Activated CD4-positive, alpha-beta T cell treated with anti-CD3 and anti-CD28 coated beads for 36 hours (primary cell): ENCODE measurements around the gene HOMER1. TPM values are rescaled to one million over a fixed set of nuclear protein-coding genes. Genes with fewer than 3 reads are reported as not detected.
"Not testable (repeated sequence)": the region's sequence is repeated elsewhere in the genome, so short reads cannot be mapped to it uniquely, and the experiment has no call there.

Experiments
- ATAC-seq: fragments of 200-7000 bp; cut with Tn5 transposase; one replicate; pipeline ENCODE4 v1.10.0; 2021; ENCODE audit warnings: mild to moderate bottlenecking, moderate library complexity
- CTCF ChIA-PET: fragments of 350-600 bp; sonication (Branson Sonifier 250); formaldehyde crosslinking; loops from one replicate; lab custom pipeline; 2021; ENCODE audit warnings: antibody characterized with exemption; lab: Charles Lee
- POLR2A ChIA-PET: fragments of 350-600 bp; sonication (Branson Sonifier 250); formaldehyde crosslinking; loops from one replicate; lab custom pipeline; 2021; ENCODE audit warnings: antibody characterized with exemption, inconsistent platforms; lab: Charles Lee
- DNase-seq: peaks from one replicate; pipeline ENCODE4 v3.0.0-alpha.2; 2020
- H3K27ac Mint-ChIP-seq: one replicate; pipeline ENCODE4 v1.8.0; 2021; ENCODE audit warnings: mixed read lengths
- H3K27me3 Mint-ChIP-seq: one replicate; pipeline ENCODE4 v1.8.0; 2021; ENCODE audit warnings: mixed read lengths
- H3K36me3 Mint-ChIP-seq: one replicate; pipeline ENCODE4 v1.8.0; 2021; ENCODE audit warnings: low read depth, mixed read lengths
- H3K4me1 Mint-ChIP-seq: one replicate; pipeline ENCODE4 v1.8.0; 2021; ENCODE audit warnings: mixed read lengths
- H3K4me3 Mint-ChIP-seq: one replicate; pipeline ENCODE4 v1.8.0; 2021; ENCODE audit warnings: mild to moderate bottlenecking, moderate library complexity, mixed read lengths
- H3K9me3 Mint-ChIP-seq: one replicate; pipeline ENCODE4 v1.8.0; 2021; ENCODE audit warnings: low read depth, mixed read lengths
- intact Hi-C, 2 experiments: fragments of 100-400 bp; cut with DNase I in 1 of 2; cut with micrococcal nuclease in 1 of 2; formaldehyde crosslinking; loops; one replicate each; pipeline versions ENCODE4 v1.14.2 to v1.15.1; 2022 to 2024; cut with DNase I, micrococcal nuclease
- total RNA-seq, 2 experiments: library from RNA; stranded (reverse); gene quantifications; one replicate each; pipeline ENCODE4 v1.2.3, GENCODE V29; 2021

Gene HOMER1
- total RNA-seq, 2 experiments from 2014 or later = 11.1 to 15.1 TPM

DNA sequence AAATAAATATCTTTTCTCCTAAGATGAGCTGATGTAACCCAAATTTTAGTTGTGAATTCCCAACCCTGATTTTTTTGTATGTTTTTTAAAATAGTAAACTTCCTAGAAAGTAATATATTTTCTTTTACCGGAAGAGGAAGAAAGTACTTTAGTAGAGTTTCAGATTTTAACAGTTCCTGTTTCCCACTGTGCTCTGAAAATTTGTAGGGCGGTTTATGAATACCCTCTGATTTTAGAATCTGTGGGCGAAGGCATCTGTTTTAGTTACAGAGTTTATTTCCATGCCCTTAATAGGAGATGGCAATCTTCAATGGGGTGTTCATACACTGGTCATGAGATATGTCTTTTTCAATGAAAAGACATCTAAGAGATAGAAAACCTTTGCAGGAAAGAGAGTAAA is 3.7 kb upstream of the HOMER1 start:
- POLR2A ChIA-PET = no interaction called here
- DNase-seq (no peak), ATAC-seq (no peak)
- Mint-ChIP-seq H3K9me3 (no peaks in the 10 kb centered on the region), H3K27ac (no peak overlapping the region), H3K4me1 (peaks cover 15% of the 10 kb centered on the region), H3K27me3 (peaks cover 3% of the 10 kb centered on the region), H3K36me3 (no peaks in the 10 kb centered on the region), H3K4me3 (no peak overlapping the region)
- intact Hi-C loops = no loop called here
- CTCF ChIA-PET = interaction anchor here (0.6 kb wide), 1 partner anchor 205 kb away, joined by 3 read pairs; no protein-coding TSS in a partner anchor

DNA sequence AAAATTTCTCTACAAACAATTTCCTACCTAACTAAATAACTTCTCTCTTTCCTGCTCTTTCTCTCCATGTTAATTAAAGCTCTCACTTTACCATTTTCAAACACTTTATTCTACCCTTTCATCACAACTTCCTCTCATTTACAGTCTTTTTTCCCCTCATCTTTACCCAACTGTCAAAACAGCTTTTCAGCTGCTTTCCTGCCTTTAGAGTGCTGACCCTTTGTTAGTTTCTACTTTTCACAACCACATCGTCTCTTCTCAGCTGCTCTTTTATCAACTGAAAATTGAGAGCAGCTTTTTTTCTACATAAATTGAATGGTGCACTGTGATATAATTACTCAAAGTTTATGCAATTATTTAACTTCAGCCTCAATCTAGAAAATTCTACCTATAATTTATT is 3.1 kb upstream of the HOMER1 start:
- peaks cover 19% of the 10 kb centered on the region for H3K4me1 Mint-ChIP-seq
- no peaks in the 10 kb centered on the region for H3K36me3 Mint-ChIP-seq
- no peak for DNase-seq
- no peak overlapping the region for H3K27ac Mint-ChIP-seq
- no peaks in the 10 kb centered on the region for H3K9me3 Mint-ChIP-seq
- peaks cover 7% of the 10 kb centered on the region for H3K27me3 Mint-ChIP-seq
- ATAC-seq = no peak
- POLR2A ChIA-PET = no interaction called here
- intact Hi-C loops = no loop called here
- CTCF ChIA-PET = interaction anchor here (0.6 kb wide), 1 partner anchor 205 kb away, joined by 3 read pairs; no protein-coding TSS in a partner anchor
- no peak overlapping the region for H3K4me3 Mint-ChIP-seq

DNA sequence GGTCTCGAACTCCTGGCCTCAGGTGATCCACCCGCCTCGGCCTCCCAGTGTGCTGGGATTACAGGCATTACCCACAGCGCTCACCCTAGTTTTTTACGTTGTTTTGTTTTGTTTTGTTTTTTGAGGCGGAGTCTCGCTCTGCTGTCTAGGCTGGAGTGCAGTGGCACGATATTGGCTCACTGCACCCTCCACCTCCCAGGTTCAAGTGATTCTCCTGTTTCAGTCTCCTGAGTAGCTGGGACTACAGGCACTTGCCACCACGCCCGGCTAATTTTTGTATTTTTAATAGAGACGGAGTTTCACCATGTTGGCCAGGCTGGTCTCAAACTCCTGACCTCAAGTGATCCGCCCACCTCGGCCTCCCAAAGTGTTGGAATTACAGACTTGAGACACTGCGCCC is 2.4 kb upstream of the HOMER1 start:
- DNase-seq, H3K27ac Mint-ChIP-seq, H3K4me3 Mint-ChIP-seq, H3K36me3 Mint-ChIP-seq, intact Hi-C loops, H3K9me3 Mint-ChIP-seq, ATAC-seq, POLR2A ChIA-PET: not testable (repeated sequence)
- CTCF ChIA-PET = interaction anchor here (0.7 kb wide), 1 partner anchor 8 kb away, joined by 3 read pairs; no protein-coding TSS in a partner anchor
- H3K4me1 Mint-ChIP-seq = peaks cover 26% of the 10 kb centered on the region
- peaks cover 10% of the 10 kb centered on the region for H3K27me3 Mint-ChIP-seq

DNA sequence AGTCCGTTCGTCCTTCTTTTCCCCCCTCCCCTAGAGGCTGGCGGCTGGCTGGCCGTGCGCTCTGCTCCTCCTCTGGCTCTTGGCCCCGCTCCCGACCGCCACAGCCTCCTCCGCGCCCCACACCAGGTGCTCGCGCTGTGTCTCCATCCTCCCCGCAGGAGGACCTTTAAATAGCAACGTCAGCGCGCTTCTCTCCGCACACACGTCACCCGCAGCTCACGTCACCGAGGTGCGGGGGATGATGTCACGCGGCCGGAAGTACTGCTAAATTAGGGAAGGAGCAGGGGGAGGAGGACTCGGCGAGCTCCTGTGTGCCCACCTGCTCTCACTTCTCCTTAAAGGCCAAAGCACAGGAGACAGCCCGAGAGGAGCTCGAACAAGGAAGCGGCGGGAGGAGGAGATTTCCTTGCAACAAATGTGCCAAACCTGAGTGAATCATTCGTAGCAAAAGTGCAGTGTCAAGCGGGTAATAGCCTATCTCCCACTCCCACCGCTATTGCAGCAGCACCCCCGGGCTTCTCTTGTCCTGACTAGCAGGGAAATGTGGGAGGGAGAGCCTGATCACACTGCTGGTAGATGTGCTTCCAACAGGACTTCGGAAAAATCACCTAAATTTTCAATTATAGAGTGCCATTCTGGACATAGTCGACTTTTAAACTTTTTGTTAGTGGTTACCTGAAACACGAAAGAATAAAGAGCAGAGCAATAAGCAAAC is 614 bp upstream of the HOMER1 start:
- ATAC-seq = peak; percentile 82

DNA sequence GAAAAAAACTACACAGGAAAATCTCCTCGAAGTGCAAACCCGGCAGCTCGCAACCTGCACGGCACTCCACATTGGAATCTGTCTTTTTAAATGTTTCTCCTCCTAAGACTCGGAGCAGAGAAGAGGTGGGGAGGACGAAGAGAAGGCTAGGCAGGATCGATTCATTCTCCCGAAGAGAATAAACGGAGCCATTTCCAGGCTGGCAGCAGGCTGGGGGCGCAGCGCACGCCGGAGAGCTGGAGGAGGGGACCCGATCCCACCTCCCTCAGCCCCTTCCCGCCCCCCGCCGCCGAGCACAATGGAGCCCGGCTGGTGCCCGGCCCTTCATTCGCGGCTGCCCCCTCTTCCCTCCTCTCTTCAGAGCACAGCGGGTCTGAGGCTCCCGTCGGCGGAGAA is 628 bp downstream of the HOMER1 start:
- POLR2A ChIA-PET = no interaction called here
- intact Hi-C loops = loop anchor here (2.0 to 5.0 kb wide), 4 partner anchors 47 to 1881 kb away; partner anchors contain the start of gene ZFYVE16 (in 2 of the 2)
- H3K4me1 Mint-ChIP-seq = peaks cover 45% of the 10 kb centered on the region
- CTCF ChIA-PET = interaction anchor here (0.6 to 1.6 kb wide), 5 partner anchors 32 to 381 kb away, joined by 3 read pairs; no protein-coding TSS in a partner anchor
- H3K27me3 Mint-ChIP-seq = peaks cover 15% of the 10 kb centered on the region
- ATAC-seq (no peak), DNase-seq (no peak)
- peak overlapping the region; percentile 81 for H3K4me3 Mint-ChIP-seq
- H3K27ac Mint-ChIP-seq = peak overlapping the region; percentile 47
- no peaks in the 10 kb centered on the region for H3K36me3 Mint-ChIP-seq
- H3K9me3 Mint-ChIP-seq = no peaks in the 10 kb centered on the region

More for the DNA sequence above, 614 bp upstream of the HOMER1 start:
- POLR2A ChIA-PET = interaction anchor here (0.6 kb wide), 1 partner anchor 743 kb away, joined by 4 read pairs; no protein-coding TSS in a partner anchor
- DNase-seq = peak; percentile 94
- intact Hi-C loops = loop anchor here (1.0 to 5.0 kb wide), 10 partner anchors 47 to 1882 kb away; partner anchors contain the start of genes ARSB (in 2 of the 2), MTX3 (in 2 of the 2), TENT2 (in 2 of the 2) and ZFYVE16 (in 2 of the 2)
- Mint-ChIP-seq H3K27me3 (peaks cover 15% of the 10 kb centered on the region), H3K36me3 (no peaks in the 10 kb centered on the region), H3K27ac (peak overlapping the region; percentile 97), H3K4me3 (peak overlapping the region; percentile 93), H3K9me3 (no peaks in the 10 kb centered on the region), H3K4me1 (peaks cover 35% of the 10 kb centered on the region)
- CTCF ChIA-PET = interaction anchor here (0.7 to 0.8 kb wide), 2 partner anchors 72 to 381 kb away, joined by 3 read pairs; no protein-coding TSS in a partner anchor

DNA sequence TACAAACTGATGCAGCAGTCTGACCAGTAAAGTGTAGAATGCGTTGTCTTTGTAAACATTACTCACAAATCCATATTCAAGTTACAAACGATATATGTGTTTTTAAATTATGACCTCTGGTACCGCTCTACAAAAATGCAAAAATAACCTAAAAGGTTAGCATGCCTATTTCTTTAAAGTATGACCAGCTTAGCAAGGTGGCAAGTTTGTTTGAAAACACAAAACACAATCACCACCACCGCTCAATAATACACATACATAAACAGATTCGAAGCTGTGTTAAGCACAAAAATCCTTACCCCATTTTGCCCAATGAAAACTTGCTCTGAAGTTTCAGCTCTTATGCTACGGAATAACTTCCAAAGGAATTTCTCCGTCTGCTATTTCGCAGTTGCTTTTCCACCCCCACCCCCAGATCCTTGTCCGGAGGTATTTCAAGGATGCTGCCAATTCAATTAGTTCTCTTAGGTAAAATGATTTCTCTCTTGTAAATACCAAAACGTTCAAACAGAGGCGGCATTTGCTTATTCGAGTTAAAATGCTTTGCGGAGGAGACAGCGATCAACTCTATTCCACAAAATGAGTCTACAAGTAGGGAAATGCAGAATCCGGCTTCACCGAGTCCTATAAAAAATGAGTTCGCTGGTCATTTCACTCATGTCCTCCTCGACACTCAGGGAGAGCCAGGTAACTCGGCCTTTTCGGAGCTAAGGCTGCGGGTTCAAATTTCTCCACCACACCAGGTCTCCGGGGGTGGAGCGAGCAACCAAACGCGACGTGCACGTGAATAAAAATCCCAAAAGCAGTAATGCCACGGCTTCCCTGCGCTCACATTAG is 1.2 kb downstream of the HOMER1 start:
- Mint-ChIP-seq H3K36me3 (no peaks in the 10 kb centered on the region), H3K27me3 (peaks cover 19% of the 10 kb centered on the region), H3K9me3 (no peaks in the 10 kb centered on the region), H3K4me1 (peaks cover 48% of the 10 kb centered on the region), H3K27ac (peak overlapping the region; percentile 47), H3K4me3 (peak overlapping the region; percentile 81)
- ChIA-PET POLR2A (interaction anchor here (0.6 kb wide), 1 partner anchor 334 kb away, joined by 4 read pairs; no protein-coding TSS in a partner anchor), CTCF (interaction anchor here (0.6 to 1.6 kb wide), 7 partner anchors 13 to 380 kb away, joined by 3 read pairs; no protein-coding TSS in a partner anchor)
- DNase-seq (peak; percentile 21), ATAC-seq (no peak)
- intact Hi-C loops = loop anchor here (2.0 to 5.0 kb wide), 4 partner anchors 48 to 1880 kb away; partner anchors contain the start of gene ZFYVE16 (in 2 of the 2)

DNA sequence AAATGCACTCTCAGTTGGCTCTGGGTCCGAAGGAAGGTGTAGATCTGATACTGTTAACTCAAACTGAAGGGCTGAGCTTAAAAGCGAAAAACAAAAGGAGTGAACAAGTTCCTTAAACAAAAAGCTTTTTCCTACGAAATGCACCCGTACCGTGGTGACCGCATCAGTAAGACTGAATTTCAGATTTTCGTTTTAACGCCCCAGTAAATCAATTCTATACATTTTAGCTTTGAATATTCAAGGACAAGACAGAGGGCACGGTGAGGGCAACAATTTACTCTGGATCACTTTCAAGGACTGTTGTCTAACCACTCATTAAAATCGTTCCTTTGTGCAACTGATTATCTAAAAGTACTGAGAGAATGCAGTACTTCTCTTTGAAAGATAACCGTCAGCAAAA is 1.9 kb downstream of the HOMER1 start:
- CTCF ChIA-PET = interaction anchor here (0.7 to 1.6 kb wide), 4 partner anchors 13 to 380 kb away, joined by 3 read pairs; no protein-coding TSS in a partner anchor
- intact Hi-C loops = loop anchor here (2.0 to 5.0 kb wide), 4 partner anchors 49 to 1880 kb away; partner anchors contain the start of gene ZFYVE16 (in 2 of the 2)
- H3K36me3 Mint-ChIP-seq = no peaks in the 10 kb centered on the region
- no peak for DNase-seq
- H3K27ac Mint-ChIP-seq = no peak overlapping the region
- H3K9me3 Mint-ChIP-seq = no peaks in the 10 kb centered on the region
- H3K4me1 Mint-ChIP-seq = peaks cover 47% of the 10 kb centered on the region
- peaks cover 19% of the 10 kb centered on the region for H3K27me3 Mint-ChIP-seq
- H3K4me3 Mint-ChIP-seq = peak overlapping the region; percentile 81
- ATAC-seq = no peak
- POLR2A ChIA-PET = no interaction called here

DNA sequence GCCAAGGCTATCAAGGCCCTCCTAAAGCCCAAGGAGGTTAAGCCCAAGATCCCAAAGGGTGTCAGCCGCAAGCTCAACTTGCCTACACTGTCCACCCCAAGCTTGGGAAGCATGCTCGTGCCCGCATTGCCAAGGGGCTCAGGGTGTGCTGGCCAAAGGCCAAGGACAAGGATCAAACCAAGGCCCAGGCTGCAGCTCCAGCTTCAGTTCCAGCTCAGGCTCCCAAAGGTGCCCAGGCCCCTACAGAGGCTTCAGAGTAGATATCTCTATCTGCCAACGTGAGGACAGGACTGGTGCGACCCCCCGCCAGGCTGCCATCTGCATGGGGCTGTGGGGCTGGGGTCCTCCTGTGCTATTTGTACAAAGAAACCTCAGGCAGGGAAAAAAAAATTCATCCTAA is 3.3 kb downstream of the HOMER1 start:
- POLR2A ChIA-PET = no interaction called here
- Mint-ChIP-seq H3K36me3 (peaks cover 1% of the 10 kb centered on the region), H3K4me1 (peaks cover 44% of the 10 kb centered on the region), H3K27me3 (peaks cover 19% of the 10 kb centered on the region), H3K9me3 (no peaks in the 10 kb centered on the region), H3K4me3 (peak overlapping the region; percentile 43), H3K27ac (no peak overlapping the region)
- CTCF ChIA-PET = interaction anchor here (1.5 kb wide), 1 partner anchor 22 kb away, joined by 4 read pairs; no protein-coding TSS in a partner anchor
- DNase-seq = no peak
- intact Hi-C loops = loop anchor here (5.0 kb wide), 2 partner anchors 897 to 1878 kb away; partner anchors contain the start of gene ZFYVE16 (in 2 of the 2)
- no peak for ATAC-seq

DNA sequence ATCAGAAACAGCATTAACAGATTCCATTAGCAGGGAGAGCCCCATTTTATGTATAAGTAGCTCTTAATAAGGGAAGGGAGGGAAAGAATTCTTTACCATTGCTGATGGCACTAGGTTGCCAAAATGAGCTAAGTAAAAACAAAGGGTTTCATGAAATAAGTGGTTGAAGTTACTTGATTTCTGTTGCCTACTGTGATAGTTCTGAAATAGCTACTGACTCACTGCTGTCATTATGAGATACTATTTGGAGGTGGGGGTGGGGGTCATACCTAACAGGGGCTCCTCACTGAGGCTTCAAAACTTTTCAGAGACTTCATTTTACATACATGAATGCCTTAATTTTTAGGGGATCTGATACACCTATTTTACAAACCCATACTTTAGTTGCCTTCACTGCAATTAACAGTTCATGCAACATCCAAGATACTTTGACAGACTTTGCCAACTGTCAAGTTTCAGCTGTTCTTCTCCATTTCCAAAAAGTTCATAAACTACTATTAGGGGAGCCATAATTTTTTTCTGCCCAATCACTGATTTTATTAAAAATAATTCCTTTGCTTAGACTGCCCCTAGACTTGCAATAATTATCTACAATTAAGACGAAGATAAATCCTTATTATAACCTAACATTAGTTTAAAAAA is 4.6 kb downstream of the HOMER1 start:
- Mint-ChIP-seq H3K4me1 (peaks cover 37% of the 10 kb centered on the region), H3K9me3 (no peaks in the 10 kb centered on the region), H3K27me3 (peaks cover 19% of the 10 kb centered on the region), H3K4me3 (no peak overlapping the region), H3K27ac (no peak overlapping the region), H3K36me3 (peaks cover 1% of the 10 kb centered on the region)
- no peak for ATAC-seq
- ChIA-PET POLR2A (interaction anchor here (0.6 kb wide), 1 partner anchor 604 kb away, joined by 6 read pairs; no protein-coding TSS in a partner anchor), CTCF (interaction anchor here (0.7 to 1.5 kb wide), 5 partner anchors 9 to 377 kb away, joined by 3 to 4 read pairs (median 4); no protein-coding TSS in a partner anchor)
- intact Hi-C loops = no loop called here
- no peak for DNase-seq

DNA sequence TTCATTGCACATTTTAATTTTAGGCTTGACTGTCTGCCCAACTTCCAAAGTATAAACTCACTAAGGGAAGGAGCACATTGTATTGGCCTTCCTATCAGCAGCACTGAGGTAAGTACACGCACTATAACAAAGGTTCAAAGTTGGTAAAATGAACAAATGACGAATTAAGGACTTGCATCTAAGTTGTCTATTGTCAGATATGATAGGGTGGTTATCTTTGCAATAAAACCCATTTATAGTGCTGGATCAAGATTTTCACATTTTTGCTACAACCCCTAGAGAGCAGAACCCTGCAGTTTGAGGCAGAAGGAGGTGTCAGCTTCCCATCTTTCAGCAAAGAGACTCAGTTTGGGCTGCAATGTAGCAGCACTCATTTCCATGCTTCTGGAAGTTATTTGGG is 5.1 kb downstream of the HOMER1 start:
- intact Hi-C loops = no loop called here
- no peak for ATAC-seq
- no peak for DNase-seq
- peaks cover 19% of the 10 kb centered on the region for H3K27me3 Mint-ChIP-seq
- H3K4me3 Mint-ChIP-seq = no peak overlapping the region
- peaks cover 37% of the 10 kb centered on the region for H3K4me1 Mint-ChIP-seq
- H3K9me3 Mint-ChIP-seq = no peaks in the 10 kb centered on the region
- POLR2A ChIA-PET = interaction anchor here (0.6 kb wide), 1 partner anchor 603 kb away, joined by 6 read pairs; no protein-coding TSS in a partner anchor
- H3K36me3 Mint-ChIP-seq = peaks cover 1% of the 10 kb centered on the region
- no peak overlapping the region for H3K27ac Mint-ChIP-seq
- CTCF ChIA-PET = interaction anchor here (0.7 to 1.0 kb wide), 2 partner anchors 33 to 376 kb away, joined by 3 to 4 read pairs; no protein-coding TSS in a partner anchor
